Left colon (tissue), 2 donors: ENCODE results near the gene STX1A. TPM values are rescaled to one million over a fixed set of nuclear protein-coding genes. Genes with fewer than 3 reads are reported as not detected.
"Not testable (repeated sequence)": the region's sequence is repeated elsewhere in the genome, so short reads cannot be mapped to it uniquely, and the experiment has no call there.

Experiments
- ATAC-seq: fragments of 200-7000 bp; cut with Tn5 transposase; one replicate; pipeline ENCODE4 v1.9.1; 2020; ENCODE audit warnings: mild to moderate bottlenecking, moderate library complexity
- DNase-seq, 2 donors: peaks; one replicate each; pipeline ENCODE4 v3.0.0-alpha.2; 2020
- intact Hi-C, 2 donors: fragments of 100-400 bp; cut with DNase I in 1 of 2; cut with micrococcal nuclease in 1 of 2; formaldehyde crosslinking; loops; one replicate each; pipeline versions ENCODE4 v1.11.2 to v1.14.0; 2022; cut with DNase I, micrococcal nuclease
- total RNA-seq, 2 donors: library from RNA; stranded (reverse); fragmentation: NEBNext Ultra II Directional; extraction: Animal tissue kit (Norgen Biotek cat#: 25700); gene quantifications; one replicate each; pipeline ENCODE4 v1.2.1, GENCODE V29; 2021
- donor health status: DM: no; HTN: no; CAD: no.
- donor health status: DM: yes; HTN: yes; CAD: no.

Gene STX1A
- total RNA-seq, 2 donors from 2014 or later, result 4.7 to 6.9 TPM

DNA sequence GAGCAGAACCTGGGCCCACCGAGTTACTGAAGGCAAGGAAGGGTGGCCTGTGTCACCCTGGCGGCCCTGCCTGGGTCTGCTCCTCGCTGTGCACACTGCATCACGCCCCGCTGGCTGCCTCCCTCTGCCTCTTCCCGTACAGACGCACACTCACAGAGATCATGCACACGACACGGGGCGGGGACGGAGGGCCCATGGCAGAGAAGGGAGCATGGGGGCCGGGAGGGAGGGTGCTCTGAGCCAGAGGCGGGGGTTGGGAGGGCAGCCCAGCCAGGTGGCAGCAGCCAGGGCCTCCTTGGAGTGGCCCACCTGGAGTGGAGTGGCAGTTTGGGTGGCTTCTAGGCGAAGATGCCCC is 19.4 kb downstream of the STX1A start:
- no peak for ATAC-seq
- DNase-seq, result no peak
- intact Hi-C loops, result no loop called here

DNA sequence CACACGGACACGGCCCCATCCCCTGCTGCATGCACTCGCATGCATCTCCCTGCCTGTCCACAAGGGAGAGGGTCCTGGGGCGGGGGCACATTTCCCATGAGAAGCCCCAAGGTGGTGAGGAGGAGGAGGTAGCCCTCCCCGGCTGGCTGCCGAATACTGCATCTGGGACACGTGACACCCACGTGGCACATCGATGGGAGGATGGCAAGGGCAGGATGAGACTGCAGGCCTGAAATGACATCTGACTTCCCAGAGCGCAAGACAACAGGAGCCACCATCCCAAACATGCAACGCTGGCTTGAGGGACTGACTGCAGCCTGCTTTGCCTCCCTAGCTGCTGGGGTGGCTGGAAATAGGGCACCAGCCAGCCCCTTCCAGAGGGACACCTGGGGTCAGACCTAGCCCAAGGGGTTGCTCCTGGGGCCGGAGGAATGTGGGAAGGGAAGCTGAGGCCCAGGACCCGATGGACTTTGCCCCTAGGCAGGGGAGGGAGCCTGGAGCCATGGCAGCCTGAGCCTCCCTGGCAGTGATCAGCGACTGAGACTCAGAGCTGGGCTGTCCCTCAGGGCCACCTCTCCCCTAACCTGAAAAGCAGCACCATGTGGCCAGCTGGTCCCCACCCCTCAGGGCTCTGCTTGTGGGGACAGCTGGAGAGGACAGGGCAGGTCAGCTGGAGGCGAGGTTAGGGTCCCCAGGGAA is 19.9 kb downstream of the STX1A start:
- no peak for DNase-seq
- ATAC-seq, result no peak
- intact Hi-C loops, result no loop called here

DNA sequence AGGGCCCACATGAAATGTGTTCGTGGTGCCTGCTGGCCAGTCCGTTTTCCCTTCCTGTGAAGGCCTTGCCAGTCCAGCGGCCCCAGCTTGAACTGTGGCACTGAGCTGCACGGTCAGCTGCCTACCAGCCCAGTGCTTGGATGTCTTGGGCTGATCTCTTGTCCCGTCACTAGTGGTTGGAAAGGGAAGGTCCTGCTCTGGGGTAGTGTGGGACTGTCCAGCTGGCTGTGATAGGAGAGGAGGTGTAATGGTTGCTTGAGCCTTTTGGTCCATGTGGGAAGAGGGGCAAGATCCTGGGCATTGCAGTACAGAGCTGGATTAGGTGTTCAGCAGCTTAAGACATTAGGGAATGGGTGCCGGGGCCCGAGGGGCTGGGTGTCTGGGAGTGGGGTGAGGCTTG is 21.1 kb downstream of the STX1A start:
- ATAC-seq, result no peak
- intact Hi-C loops, result no loop called here
- DNase-seq, result no peak

DNA sequence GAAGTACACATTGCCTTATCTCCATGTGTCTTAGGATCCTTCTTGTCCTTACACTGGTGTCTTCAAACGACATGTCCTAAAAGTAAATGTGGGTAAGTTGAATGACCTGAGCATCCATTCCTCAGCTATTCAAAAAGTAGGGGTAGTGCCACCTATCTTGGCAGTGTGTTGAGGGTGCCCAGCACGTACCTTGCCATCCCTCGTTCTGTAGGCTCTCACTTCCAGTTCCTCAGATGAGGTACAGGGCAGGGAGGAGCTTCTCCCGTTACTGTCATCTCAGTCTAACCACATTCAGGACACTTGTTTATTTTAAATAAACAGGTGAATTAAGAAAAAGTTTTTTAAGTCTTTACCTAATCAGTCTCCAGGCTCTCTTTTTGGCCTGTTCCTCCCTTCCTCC is 23.1 kb downstream of the STX1A start:
- DNase-seq (no peak), ATAC-seq (no peak)
- intact Hi-C loops, result no loop called here

DNA sequence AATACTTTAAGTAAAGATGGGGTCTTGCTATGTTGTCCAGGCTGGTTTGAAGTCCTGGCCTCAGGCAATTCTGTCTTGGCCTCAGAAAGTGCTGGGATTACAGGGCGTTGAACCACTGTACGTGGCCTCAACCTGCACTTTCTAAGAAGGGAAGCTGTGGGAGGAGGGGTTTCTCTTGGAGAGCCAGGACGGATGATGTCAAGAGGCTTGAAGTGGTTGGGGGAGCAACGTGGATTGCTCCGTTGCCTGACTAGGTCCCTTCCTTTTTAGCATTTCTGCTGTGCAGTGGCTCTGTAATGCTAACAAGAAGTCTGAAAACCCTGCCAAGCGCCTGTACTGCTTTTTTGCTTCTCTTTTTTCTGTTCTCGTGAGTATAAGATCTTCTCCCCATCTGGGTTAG is 28.8 kb downstream of the STX1A start:
- intact Hi-C loops, result no loop called here
- no peak for DNase-seq
- ATAC-seq, result no peak

DNA sequence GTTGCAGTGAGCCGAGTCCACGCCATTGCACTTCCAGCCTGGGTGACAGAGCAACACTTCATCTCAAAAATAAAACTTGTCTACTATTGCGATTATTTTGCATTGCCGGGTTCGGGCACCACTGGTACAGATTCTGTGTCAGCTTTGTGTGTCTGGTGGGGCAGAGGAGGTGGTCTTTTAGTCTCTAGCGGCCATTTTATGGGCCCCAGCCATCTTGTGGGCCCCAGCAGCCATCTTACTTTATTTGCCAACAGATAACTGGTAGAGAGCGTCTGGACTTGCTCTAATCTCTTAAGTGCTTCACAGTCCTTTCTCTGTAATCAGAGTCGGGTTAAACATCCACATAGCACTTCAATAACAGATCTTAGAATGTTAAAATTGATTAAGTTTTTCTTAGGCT is 31.2 kb downstream of the STX1A start:
- intact Hi-C loops, result no loop called here
- DNase-seq (no peak), ATAC-seq (no peak)

DNA sequence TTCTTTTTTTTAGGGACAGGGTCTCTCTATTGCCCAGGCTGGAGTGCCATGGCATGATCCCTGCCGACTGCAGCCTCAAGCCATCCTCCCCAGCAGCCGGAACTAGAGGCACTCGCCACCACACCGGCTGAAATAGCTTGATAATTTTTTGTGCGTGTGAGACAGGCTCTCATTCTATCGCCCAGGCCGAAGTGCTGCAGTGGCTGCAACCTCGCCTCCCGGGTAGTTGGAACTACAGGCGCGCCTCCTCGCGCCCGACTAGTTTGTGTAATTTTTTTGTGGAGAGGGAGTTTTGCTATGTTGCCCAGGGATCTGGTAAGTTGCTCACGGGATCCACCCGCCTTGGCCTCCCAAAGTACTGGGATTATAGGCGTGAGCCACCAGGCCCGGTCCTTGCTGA is 34.2 kb downstream of the STX1A start:
- DNase-seq (no peak), ATAC-seq (no peak)
- intact Hi-C loops, result no loop called here

DNA sequence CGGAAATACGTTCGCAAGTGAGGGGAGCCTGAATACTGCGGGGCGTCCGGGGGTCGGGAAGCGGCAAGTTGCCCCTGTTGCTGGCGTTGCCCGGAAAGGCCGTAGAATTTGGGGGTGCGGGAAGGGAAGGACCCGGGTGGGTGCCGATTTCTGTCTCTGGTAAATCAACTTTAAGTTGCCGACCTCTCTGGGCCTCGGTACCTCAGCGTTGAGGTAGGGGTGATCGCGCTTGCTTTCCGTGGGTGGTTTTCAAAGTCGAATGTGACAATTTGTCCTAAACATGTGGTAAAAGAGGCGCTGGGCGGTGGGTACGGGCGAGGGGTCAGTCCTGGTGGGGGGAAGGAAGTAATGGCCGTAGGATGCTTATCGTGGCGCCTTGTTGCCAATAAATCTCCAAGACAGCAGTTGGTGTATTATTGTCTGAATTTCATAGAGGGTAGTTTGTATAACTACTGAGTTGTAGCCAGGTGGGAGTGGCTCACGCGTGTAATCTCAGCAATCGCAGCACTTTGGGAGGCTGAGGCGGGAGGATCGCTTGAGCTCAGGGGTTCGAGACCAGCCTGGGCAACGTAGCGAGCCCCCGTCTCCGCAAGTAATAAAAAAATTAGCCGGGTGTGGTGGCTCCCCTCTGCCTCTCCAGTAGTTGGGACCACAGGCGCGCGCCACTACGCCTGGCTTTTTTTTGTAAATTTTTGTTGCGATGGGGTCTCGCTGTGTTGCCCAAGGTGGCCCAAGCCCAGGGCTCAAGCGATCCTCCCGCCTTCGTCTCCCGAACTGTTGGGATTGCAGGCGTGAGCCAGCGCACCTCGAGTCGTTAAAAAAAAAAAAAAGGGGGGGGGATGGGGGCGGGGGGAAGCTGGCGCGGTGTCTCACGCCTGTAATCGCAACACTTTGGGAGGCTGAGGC is 35.4 kb downstream of the STX1A start:
- DNase-seq (no peak), ATAC-seq (peak; percentile 44)
- intact Hi-C loops, result no loop called here

DNA sequence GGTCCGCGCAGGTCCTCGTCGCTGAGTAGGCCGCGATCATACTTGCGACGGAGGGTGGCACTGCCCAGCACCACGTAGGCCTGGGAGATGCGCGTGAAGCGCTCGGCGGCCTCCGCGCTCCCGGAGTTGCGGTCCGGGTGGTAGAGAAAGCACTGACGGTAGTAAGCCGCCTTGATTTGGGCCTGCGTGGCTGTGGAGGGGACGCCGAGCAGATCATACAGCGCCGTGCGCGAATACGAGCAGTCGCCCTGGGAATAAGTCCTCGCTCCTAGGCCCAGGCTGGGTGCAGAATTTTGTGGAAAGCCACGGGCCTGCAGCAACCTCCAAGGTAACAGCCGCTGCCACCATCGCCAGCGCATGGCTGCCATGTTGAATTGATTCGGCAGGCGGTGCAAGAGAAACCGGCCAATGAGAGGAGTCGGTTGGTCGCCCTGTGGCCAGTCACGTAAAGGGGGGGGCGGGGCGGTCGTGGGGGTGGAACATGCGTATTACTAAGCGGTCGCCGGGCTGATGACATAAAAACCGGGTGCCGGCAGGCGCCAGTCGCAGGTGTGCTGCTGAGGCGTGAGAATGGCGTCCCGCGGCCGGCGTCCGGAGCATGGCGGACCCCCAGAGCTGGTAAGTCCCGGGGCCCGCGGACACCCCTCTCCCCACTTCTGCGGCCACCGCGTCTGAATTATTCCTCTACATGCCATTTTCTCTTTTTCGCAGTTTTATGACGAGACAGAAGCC is 36.2 kb downstream of the STX1A start, which contains the start of the genes BUD23 and DNAJC30:
Gene BUD23 (plus strand): TSS at position 542 of the 732 bp plus-strand sequence. CDS start 29 bp downstream, at position 571.
Gene DNAJC30 (minus strand): TSS at position 398 of the 732 bp plus-strand sequence. CDS start 30 bp downstream, at position 368.
- intact Hi-C loops, result no loop called here
- ATAC-seq, result peak; percentile 98

DNA sequence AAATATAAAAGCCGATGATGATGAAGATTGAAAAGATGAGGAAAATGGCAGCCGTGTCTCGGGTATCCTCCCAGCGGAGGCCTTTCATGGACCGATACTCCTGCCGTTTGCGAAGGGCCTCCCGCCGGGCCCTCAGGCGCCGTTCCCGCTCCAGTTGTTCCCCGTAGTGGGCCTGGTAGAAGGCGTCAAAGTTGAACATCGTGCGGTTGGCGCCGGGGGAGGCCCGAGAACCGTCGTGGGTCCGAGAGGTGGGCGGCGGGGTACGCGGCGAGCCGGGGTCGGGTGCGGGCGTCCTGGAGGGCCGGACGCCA is 36.8 kb downstream of the STX1A start:
- intact Hi-C loops, result no loop called here
- ATAC-seq, result peak; percentile 11
- DNase-seq, result no peak

More for the DNA sequence above, 36.2 kb downstream of the STX1A start, which contains the start of the genes BUD23 and DNAJC30:
- peak; percentile 98 to 100 for DNase-seq

DNA sequence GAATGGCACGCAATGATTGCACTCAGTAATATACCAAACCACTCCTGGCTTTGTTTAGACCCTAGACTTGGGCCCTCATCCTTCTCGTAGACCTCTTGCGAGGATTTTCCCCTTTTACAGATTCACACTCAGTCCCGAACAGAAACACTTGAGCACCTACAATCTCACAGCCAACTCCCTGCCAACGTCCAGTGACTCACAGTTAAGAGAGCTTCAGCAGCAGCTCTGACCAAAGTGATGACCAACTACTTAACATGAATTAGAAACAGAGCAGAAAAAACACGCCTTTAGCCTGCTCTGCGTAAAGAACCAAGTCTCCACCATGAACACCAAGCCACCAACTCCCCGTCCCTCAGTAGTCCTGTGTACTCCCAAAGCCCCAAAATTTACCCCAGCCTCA is 38.4 kb downstream of the STX1A start:
- DNase-seq, result no peak
- no peak for ATAC-seq
- intact Hi-C loops, result no loop called here

DNA sequence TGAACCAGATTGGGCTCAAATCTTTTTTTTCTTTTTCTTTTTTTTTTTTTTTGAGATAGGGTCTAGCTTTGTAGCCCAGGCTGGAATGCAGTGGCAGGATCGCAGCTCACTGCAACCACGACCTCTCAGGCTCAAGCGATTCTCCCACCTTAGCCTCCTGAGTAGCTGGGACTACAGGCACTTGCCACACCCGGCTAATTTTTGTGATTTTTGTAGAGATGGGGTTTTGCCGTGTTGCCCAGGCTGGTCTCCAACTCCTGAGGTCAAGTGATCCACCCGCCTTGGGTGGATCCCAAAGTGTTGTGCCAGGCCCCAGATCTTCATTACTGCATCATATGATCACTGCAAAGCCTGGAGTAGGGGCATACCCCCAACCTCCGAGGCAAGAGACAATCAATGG is 39.0 kb downstream of the STX1A start:
- intact Hi-C loops, result no loop called here
- DNase-seq (no peak), ATAC-seq (no peak)

DNA sequence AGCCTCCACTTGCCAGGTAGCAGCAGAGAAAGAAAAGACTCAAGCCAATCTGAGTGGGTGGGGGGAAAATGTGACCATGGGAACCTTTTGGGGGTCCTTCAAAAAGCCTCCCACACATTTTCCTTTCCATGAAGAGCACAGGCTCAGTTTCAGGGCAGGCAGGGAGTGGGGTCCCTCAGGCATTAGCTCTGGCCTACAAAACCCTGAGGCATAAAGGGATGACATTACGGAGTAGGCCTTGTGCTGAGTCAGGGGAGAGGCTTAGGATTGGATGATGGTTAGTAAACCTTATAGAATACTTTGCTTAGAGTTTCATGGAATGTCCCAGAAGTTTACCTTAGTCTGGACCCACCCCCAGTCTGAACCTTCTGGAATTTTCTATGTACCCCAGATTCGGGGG is 39.8 kb downstream of the STX1A start:
- ATAC-seq (no peak), DNase-seq (no peak)
- intact Hi-C loops, result no loop called here

DNA sequence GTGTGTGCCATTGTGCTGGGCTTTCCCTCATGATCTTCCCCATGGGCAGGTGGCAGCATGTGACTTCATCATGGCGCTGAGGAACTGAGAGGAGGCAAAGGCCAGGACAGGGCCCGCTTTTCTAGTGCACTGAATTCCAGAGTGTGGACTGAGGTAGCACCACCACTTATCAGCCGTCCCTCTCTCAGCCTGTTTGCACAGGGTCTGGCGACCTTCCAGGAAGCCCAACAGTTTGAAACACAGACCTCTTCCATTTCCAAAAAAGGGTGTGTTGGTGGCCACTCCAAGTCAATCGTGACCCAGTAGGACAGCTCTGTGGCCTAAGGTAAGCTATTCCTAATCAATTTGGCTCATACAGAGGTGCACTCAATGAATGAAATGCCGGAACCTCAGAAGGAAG is 40.6 kb downstream of the STX1A start:
- intact Hi-C loops, result no loop called here
- DNase-seq (no peak), ATAC-seq (no peak)

DNA sequence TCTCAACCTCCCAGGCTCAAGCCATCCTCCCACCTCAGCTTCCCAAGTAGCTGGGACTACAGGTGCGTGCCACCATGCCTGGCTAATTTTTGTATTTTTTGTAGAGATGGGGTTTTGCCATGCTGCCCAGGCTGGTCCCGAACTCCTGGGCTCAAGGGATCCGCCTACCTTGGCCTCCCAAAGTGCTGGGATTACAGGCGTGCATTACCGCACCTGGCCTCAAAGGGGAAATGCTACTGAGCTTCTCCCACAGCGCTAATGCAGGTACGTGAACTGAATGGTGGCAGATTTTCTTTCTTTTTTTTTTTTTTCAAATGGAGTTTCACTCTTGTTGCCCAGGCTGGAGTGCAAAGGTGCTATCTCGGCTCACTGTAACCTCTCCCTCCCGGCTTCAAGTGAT is 43.4 kb downstream of the STX1A start:
- not testable (repeated sequence) for DNase-seq

DNA sequence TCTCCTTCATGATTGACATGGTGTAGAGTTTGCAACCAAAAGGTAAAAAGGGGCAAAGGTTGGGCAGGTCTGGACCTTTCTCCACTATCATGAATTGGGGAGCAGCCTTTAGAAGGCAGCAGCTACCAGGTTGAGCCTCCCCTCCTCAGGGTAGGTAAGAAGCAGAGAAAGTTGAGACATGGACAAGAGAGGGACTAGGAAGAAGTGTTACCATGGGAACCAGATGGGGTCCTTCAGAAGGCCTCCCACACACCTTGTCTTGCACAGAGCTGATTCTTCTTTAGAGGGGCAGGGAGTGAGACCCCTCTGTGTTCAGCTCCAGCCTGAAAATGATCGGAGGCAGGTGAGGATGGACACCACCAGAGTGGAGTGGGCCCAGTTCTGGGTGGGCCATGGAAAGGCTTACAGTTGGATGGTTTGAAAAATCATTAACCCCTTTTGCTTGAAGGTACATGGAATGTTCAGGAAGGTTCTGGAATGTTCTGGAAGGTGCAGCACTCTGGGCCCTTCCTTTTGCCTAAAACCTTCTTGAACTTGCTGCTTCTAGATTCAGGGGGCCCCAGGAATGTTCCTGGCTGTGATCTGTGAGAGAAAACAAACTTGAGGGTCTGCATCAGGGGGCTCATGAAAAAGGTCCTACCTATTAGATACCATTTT is 44.9 kb downstream of the STX1A start:
- ATAC-seq (no peak), DNase-seq (no peak)
- intact Hi-C loops, result no loop called here

More for the DNA sequence above, 43.4 kb downstream of the STX1A start:
- ATAC-seq, result peak; percentile 48
- intact Hi-C loops, result not testable (repeated sequence)

DNA sequence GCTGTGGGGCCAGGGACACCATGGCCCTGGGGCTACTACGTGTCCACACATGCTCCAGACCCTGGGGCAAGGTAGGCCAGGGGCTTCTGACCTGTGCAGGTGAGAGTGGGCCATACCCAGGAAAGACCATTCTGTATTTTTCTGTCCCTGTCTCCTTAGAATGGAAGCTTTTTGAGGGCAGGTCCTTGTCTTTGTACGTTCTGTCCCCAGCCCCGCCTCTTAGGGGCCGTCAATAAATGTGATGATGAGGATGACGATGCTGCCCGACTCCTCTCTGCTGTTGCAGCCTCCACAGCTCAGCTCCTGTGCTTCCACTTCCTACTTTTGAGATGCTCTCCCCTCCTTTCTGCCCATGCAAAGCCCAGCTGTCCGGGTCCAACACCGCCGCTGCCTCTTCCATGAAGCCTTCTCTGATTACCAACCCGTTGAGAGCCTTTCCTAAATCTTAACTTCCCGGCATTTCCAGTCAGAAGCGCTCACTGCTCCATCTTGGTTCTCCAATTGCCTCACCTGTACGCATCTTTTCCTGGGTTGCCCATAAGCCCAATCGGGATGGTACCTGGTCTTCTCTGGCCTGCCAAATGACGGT is 47.5 kb downstream of the STX1A start:
- no peak for ATAC-seq
- DNase-seq, result no peak
- intact Hi-C loops, result no loop called here

DNA sequence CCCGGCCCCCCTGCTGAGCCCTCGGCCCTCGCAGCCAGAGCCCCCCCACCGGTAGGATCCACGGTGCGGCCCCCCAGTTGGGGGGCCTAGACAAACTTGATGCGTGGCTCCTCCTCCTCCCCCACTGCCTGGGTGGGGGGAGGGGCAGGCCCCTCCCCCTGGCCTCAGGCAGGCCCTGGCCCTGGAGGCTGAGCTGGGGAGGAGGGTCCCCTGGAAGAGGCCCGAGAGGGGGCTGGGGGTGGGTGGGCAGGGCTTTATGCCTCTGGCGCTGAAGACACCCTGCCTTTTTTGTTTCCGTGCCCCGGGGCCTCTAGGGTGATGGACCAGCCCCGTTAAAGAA is 48.2 kb downstream of the STX1A start:
- intact Hi-C loops, result no loop called here
- ATAC-seq (no peak), DNase-seq (no peak)

DNA sequence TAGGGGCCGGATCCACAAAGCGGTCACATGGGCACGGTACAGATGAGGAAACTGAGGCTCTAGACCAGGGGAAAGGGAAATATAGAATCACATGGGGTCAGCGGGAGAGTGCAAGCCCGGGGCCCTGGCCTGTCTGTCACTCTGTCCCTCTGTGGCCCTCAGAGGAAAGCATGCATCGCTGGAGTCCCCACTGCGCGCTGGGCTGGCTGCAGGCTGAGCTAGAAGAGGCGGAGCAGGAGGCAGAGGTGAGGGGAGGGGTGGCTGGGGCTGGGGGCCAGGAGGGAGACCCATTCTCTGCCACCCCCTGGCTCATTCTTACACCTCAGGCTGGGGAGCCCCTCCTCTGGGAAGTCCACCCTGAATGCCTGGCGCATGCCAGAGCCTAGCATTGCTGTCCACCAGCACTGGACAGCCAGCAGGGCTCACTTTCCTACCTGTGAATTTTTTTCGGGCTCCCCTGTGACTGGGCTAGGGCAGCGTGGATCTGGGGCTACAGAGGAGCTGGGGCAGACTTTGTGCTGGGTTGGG is 49.5 kb downstream of the STX1A start:
- no peak for ATAC-seq
- intact Hi-C loops, result loop anchor here in 1 of 2 donors (10.0 kb wide), 2 partner anchors 55 kb away; no protein-coding TSS in a partner anchor
- no peak for DNase-seq
